ENCODE results near the gene CTAGE15. TPM values are rescaled to one million over a fixed set of nuclear protein-coding genes. Genes with fewer than 3 reads are reported as not detected.
A peak's percentile ranks its signal among the peaks of the same experiment; 100 is the strongest.
"Not testable (repeated sequence)": the region's sequence is repeated elsewhere in the genome, so short reads cannot be mapped to it uniquely, and the experiment has no call there.

The CTAGE15 gene
- total RNA-seq, 6 experiments from 2014 or later: 0.22 to 0.44 (median 0.36) TPM; not detected in 2

GRCh38 chr7:143563306-143563705 is 8.3 kb upstream of the CTAGE15 start:
- H3K27me3 ChIP-seq; DNase-seq; H3K9me3 ChIP-seq; H3K27ac ChIP-seq; H3K4me3 ChIP-seq; intact Hi-C loops (cut with DNase I); H3K4me1 ChIP-seq; H3K36me3 ChIP-seq: not testable (repeated sequence)
- peak; percentile 75 to 98 (median 96) for ATAC-seq
- WGBS (ENCODE audit: insufficient coverage, low coverage, low lambda C conversion rate, missing lambda C conversion rate): 0% methylated on average over 3 of the region's 6 CpGs
- TF ChIP-seq CTCF (IDR thresholded peaks at IDR 0.05): peak in 2 of 4 donors; percentile 18 to 19

- peak in 1 of 4 donors; percentile 48 for ATAC-seq
- WGBS (ENCODE audit: insufficient coverage, low coverage, low lambda C conversion rate, missing lambda C conversion rate): no CpG with 5 or more reads among the region's 1 CpG
- intact Hi-C loops (cut with DNase I): not testable (repeated sequence)
These were observed 5.6 kb upstream of the CTAGE15 start for GRCh38 chr7:143566001-143566400.

GRCh38 chr7:143588183-143588582 is 16.6 kb downstream of the CTAGE15 start:
- DNase-seq; intact Hi-C loops (cut with DNase I); H3K27ac ChIP-seq; H3K4me3 ChIP-seq; H3K36me3 ChIP-seq; H3K4me1 ChIP-seq; ATAC-seq; H3K27me3 ChIP-seq; H3K9me3 ChIP-seq: not testable (repeated sequence)
- WGBS (ENCODE audit: insufficient coverage, low coverage, low lambda C conversion rate, missing lambda C conversion rate): no CpG with 5 or more reads among the region's 3 CpGs

More at GRCh38 chr7:143566001-143566400, 5.6 kb upstream of the CTAGE15 start:
- not testable (repeated sequence) for H3K36me3 ChIP-seq, H3K9me3 ChIP-seq, H3K27me3 ChIP-seq, H3K4me1 ChIP-seq, DNase-seq, H3K4me3 ChIP-seq, H3K27ac ChIP-seq

GRCh38 chr7:143589897-143590296 is 18.3 kb downstream of the CTAGE15 start:
- H3K27me3 ChIP-seq; DNase-seq; H3K27ac ChIP-seq; H3K9me3 ChIP-seq; H3K4me1 ChIP-seq; intact Hi-C loops (cut with DNase I); H3K4me3 ChIP-seq; H3K36me3 ChIP-seq: not testable (repeated sequence)
- ATAC-seq: peak; percentile 78 to 96 (median 92)

- peak in 1 of 4 donors; percentile 37 for ATAC-seq
- H3K27ac ChIP-seq; H3K27me3 ChIP-seq; H3K4me3 ChIP-seq; H3K9me3 ChIP-seq; intact Hi-C loops (cut with DNase I); H3K4me1 ChIP-seq; H3K36me3 ChIP-seq: not testable (repeated sequence)
- WGBS (ENCODE audit: insufficient coverage, low coverage, low lambda C conversion rate, missing lambda C conversion rate): no CpG with 5 or more reads among the region's 11 CpGs
- DNase-seq: peak in 2 of 3 donors; percentile 5 to 31
These were observed 26.5 kb downstream of the CTAGE15 start for GRCh38 chr7:143598086-143598485.

- DNase-seq; H3K27me3 ChIP-seq; H3K4me1 ChIP-seq; H3K36me3 ChIP-seq; H3K4me3 ChIP-seq; H3K9me3 ChIP-seq; H3K27ac ChIP-seq; intact Hi-C loops (cut with DNase I): not testable (repeated sequence)
- WGBS (ENCODE audit: insufficient coverage, low coverage, low lambda C conversion rate, missing lambda C conversion rate): no CpG with 5 or more reads among the region's 2 CpGs
- peak in 2 of 4 donors; percentile 30 to 72 for ATAC-seq
These were observed 31.9 kb downstream of the CTAGE15 start for GRCh38 chr7:143603549-143603948.

- intact Hi-C loops (cut with DNase I); H3K4me3 ChIP-seq; H3K4me1 ChIP-seq; H3K27ac ChIP-seq; H3K36me3 ChIP-seq; DNase-seq; H3K27me3 ChIP-seq; H3K9me3 ChIP-seq: not testable (repeated sequence)
- ATAC-seq: peak; percentile 47 to 89 (median 76)
- WGBS (ENCODE audit: insufficient coverage, low coverage, low lambda C conversion rate, missing lambda C conversion rate): no CpG with 5 or more reads among the region's 1 CpG
These were observed 34.5 kb downstream of the CTAGE15 start for GRCh38 chr7:143606088-143606487.

- H3K4me3 ChIP-seq; intact Hi-C loops (cut with DNase I); H3K9me3 ChIP-seq; ATAC-seq; DNase-seq; H3K36me3 ChIP-seq; H3K27ac ChIP-seq; H3K4me1 ChIP-seq; H3K27me3 ChIP-seq: not testable (repeated sequence)
- WGBS (ENCODE audit: insufficient coverage, low coverage, low lambda C conversion rate, missing lambda C conversion rate): 71% methylated on average over 3 of the region's 6 CpGs
These were observed 43.9 kb downstream of the CTAGE15 start for GRCh38 chr7:143615545-143615944.

- H3K36me3 ChIP-seq; H3K4me3 ChIP-seq; ATAC-seq; H3K4me1 ChIP-seq; H3K9me3 ChIP-seq; DNase-seq; H3K27ac ChIP-seq; H3K27me3 ChIP-seq; intact Hi-C loops (cut with DNase I): not testable (repeated sequence)
- WGBS (ENCODE audit: insufficient coverage, low coverage, low lambda C conversion rate, missing lambda C conversion rate): no CpG with 5 or more reads among the region's 1 CpG
These were observed 45.6 kb downstream of the CTAGE15 start for GRCh38 chr7:143617204-143617603.
